Endothelial cell (in vitro differentiated cells): ENCODE data around the gene NOP9. TPM values are rescaled to one million over a fixed set of nuclear protein-coding genes. Genes with fewer than 3 reads are reported as not detected.
A peak's percentile ranks its signal among the peaks of the same experiment; 100 is the strongest.

Source experiments
- DNase-seq: peaks from one replicate; pipeline ENCODE4 v3.0.0; 2021; ENCODE audit warnings: low spot score
- H3K27ac Mint-ChIP-seq: one replicate; pipeline ENCODE4 v1.8.0; 2021; ENCODE audit warnings: mixed read lengths, inconsistent platforms; ENCODE audit not compliant: unreplicated experiment
- H3K27me3 Mint-ChIP-seq: one replicate; pipeline ENCODE4 v1.8.0; 2021; ENCODE audit warnings: mild to moderate bottlenecking, moderate library complexity, mixed read lengths, inconsistent platforms; ENCODE audit not compliant: unreplicated experiment
- H3K36me3 Mint-ChIP-seq: one replicate; pipeline ENCODE4 v1.8.0; 2021; ENCODE audit warnings: mild to moderate bottlenecking, low read depth, mixed read lengths, inconsistent platforms; ENCODE audit not compliant: unreplicated experiment
- H3K4me1 Mint-ChIP-seq: one replicate; pipeline ENCODE4 v1.8.0; 2021; ENCODE audit warnings: mild to moderate bottlenecking, mixed read lengths, inconsistent platforms; ENCODE audit not compliant: unreplicated experiment
- H3K4me3 Mint-ChIP-seq: one replicate; pipeline ENCODE4 v1.8.0; 2021; ENCODE audit warnings: mild to moderate bottlenecking, mixed read lengths, inconsistent platforms; ENCODE audit not compliant: unreplicated experiment
- H3K9me3 Mint-ChIP-seq: one replicate; pipeline ENCODE4 v1.8.0; 2021; ENCODE audit warnings: mixed read lengths, inconsistent platforms; ENCODE audit not compliant: unreplicated experiment
- CTCF ChIP-seq: fragments of 200-600 bp; sonication (generic); IDR thresholded peaks from one replicate; pipeline ENCODE4 v1.5.0; 2021; ENCODE audit warnings: antibody characterized with exemption; ENCODE audit not compliant: unreplicated experiment
- total RNA-seq: library from RNA; stranded (reverse); fragmentation: NEBNext Ultra II Directional; extraction: Animal tissue kit (Norgen Biotek cat#: 25700); gene quantifications from one replicate; pipeline ENCODE4 v1.2.1, GENCODE V29; 2021; ENCODE audit not compliant: unreplicated experiment

NOP9 gene
- total RNA-seq, 1 donor from 2014 or later = 27.2 TPM

GRCh38 chr14:24335461-24336171, 36.0 kb downstream of the NOP9 start:
- Mint-ChIP-seq H3K27me3 (peaks cover 38% of the 10 kb centered on the region), H3K36me3 (peaks cover 10% of the 10 kb centered on the region), H3K27ac (peak overlapping the region; percentile 48)

GRCh38 chr14:24337144-24337823, 37.6 kb downstream of the NOP9 start:
- no peak overlapping the region for H3K4me3 Mint-ChIP-seq
- peaks cover 37% of the 10 kb centered on the region for H3K27me3 Mint-ChIP-seq
- no peak overlapping the region for H3K27ac Mint-ChIP-seq
- peaks cover 4% of the 10 kb centered on the region for H3K36me3 Mint-ChIP-seq
- no peak for TF ChIP-seq CTCF
- no peaks in the 10 kb centered on the region for H3K9me3 Mint-ChIP-seq
- peaks cover 29% of the 10 kb centered on the region for H3K4me1 Mint-ChIP-seq
- no peak for DNase-seq

More at GRCh38 chr14:24335461-24336171, 36.0 kb downstream of the NOP9 start:
- H3K4me3 Mint-ChIP-seq = peak overlapping the region; percentile 90
- no peaks in the 10 kb centered on the region for H3K9me3 Mint-ChIP-seq
- peaks cover 34% of the 10 kb centered on the region for H3K4me1 Mint-ChIP-seq
- TF ChIP-seq CTCF = no peak
- no peak for DNase-seq

GRCh38 chr14:24337824-24338175, 38.1 kb downstream of the NOP9 start:
- no peak overlapping the region for H3K4me3 Mint-ChIP-seq
- no peak for DNase-seq
- H3K36me3 Mint-ChIP-seq = peaks cover 3% of the 10 kb centered on the region
- no peak for TF ChIP-seq CTCF
- peaks cover 27% of the 10 kb centered on the region for H3K4me1 Mint-ChIP-seq
- H3K27me3 Mint-ChIP-seq = peaks cover 37% of the 10 kb centered on the region
- H3K27ac Mint-ChIP-seq = no peak overlapping the region
- H3K9me3 Mint-ChIP-seq = no peaks in the 10 kb centered on the region

GRCh38 chr14:24338843-24339242, 39.2 kb downstream of the NOP9 start:
- TF ChIP-seq CTCF = no peak
- Mint-ChIP-seq H3K4me1 (peaks cover 27% of the 10 kb centered on the region), H3K4me3 (no peak overlapping the region), H3K27me3 (peaks cover 35% of the 10 kb centered on the region), H3K36me3 (peaks cover 3% of the 10 kb centered on the region), H3K9me3 (no peaks in the 10 kb centered on the region), H3K27ac (no peak overlapping the region)
- DNase-seq = no peak
